ENCODE results near the gene FAM174C.

Gene FAM174C

DNA sequence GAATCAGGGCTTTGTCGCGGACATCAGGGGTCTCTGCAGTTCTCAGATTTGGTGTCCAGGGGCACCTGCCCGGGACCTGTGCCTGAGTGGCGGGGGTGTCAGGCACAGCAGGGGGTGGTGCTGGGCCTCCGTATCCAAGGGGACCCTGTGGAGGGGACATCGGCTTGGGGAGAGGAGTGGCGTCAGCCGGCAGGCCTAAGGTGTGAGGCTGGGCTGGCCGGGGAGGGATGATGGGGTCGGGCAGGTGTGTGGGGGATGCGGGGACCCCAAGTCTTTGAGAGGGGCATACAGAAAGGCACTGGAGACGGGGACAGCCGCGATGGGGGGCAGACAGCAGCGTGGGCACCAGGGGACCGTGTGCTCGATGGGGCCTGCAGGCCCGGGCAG lies 12.9 kb downstream of the FAM174C start:
- no peak for DNase-seq (ENCODE audit: low read depth, low spot score)
- TF ChIP-seq, protein P1, sequence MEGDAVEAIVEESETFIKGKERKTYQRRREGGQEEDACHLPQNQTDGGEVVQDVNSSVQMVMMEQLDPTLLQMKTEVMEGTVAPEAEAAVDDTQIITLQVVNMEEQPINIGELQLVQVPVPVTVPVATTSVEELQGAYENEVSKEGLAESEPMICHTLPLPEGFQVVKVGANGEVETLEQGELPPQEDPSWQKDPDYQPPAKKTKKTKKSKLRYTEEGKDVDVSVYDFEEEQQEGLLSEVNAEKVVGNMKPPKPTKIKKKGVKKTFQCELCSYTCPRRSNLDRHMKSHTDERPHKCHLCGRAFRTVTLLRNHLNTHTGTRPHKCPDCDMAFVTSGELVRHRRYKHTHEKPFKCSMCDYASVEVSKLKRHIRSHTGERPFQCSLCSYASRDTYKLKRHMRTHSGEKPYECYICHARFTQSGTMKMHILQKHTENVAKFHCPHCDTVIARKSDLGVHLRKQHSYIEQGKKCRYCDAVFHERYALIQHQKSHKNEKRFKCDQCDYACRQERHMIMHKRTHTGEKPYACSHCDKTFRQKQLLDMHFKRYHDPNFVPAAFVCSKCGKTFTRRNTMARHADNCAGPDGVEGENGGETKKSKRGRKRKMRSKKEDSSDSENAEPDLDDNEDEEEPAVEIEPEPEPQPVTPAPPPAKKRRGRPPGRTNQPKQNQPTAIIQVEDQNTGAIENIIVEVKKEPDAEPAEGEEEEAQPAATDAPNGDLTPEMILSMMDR (IDR thresholded peaks at IDR 0.05; ENCODE audit: low read depth, low read length): no peak
- in situ Hi-C loops (cut with HindIII; ENCODE audit: low sequenced_read_pairs): no loop called here
- H3K4me3 ChIP-seq (ENCODE audit: low read depth, low read length): no peak overlapping the region

DNA sequence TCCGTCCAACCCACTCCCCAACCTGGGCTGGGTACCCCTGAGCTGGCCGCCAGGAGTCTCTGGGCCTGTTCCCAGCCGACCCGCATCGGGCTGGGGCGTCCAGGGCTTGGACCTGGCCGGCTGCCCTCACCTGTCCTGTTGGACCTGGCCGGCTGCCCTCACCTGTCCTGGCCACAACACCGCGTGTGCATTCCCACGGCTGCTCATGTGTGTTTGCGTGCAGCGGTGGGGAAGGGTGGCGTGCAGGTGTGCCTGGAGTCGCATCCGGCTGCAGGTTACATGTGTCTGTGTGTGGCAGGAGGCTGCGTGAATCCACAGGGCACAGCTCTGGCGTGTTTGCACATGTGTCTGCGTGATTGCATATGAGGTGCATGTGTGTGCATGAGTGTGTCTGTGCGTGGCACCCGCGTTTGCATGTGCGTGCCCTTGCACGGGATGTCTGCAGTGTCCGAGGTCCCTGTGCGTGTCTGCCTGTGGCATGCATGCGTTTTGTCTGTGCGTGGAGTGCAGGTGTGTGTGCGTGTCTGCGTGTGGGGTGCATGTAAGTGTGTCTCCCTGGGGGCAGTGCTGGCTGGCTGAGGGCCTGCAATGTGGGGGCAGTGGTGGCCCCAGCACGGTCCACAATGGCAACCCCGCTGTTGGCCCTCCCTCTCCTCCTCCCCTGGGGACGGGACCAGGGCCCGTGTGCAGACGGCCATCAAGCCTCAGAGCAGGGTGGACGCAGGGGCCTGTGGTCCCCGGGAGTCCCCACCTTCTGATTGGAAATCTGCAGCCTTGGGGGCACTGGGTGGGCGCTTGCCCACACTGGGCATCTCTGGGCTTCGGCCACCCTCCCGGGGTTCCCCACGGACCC lies 13.7 kb downstream of the FAM174C start:
- no peak overlapping the region for H3K4me3 ChIP-seq (ENCODE audit: low read depth, low read length)
- DNase-seq (ENCODE audit: low read depth, low spot score): no peak
- TF ChIP-seq, protein P1 (IDR thresholded peaks at IDR 0.05; ENCODE audit: low read depth, low read length): no peak
- in situ Hi-C loops (cut with HindIII; ENCODE audit: low sequenced_read_pairs): no loop called here

DNA sequence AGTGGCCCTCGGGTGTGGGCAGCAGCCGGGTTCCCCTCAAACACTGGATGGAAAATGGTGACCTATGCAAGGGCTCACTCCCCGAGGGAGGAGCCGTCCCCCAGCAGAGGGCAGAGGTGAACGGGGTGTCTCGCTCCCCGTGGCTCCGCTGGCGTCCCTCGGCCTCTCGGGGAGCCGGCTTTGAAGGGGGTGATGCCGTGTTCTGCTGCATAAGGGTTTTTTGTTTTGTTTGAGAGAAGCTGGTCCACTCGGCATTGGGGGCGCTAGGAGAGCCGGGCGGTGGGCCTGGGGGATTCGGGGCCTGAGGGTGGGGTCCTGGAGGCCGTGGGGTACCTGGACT lies 14.3 kb downstream of the FAM174C start:
- TF ChIP-seq, protein P1 (IDR thresholded peaks at IDR 0.05; ENCODE audit: low read depth, low read length): no peak
- H3K4me3 ChIP-seq (ENCODE audit: low read depth, low read length): no peak overlapping the region
- in situ Hi-C loops (cut with HindIII; ENCODE audit: low sequenced_read_pairs): no loop called here

DNA sequence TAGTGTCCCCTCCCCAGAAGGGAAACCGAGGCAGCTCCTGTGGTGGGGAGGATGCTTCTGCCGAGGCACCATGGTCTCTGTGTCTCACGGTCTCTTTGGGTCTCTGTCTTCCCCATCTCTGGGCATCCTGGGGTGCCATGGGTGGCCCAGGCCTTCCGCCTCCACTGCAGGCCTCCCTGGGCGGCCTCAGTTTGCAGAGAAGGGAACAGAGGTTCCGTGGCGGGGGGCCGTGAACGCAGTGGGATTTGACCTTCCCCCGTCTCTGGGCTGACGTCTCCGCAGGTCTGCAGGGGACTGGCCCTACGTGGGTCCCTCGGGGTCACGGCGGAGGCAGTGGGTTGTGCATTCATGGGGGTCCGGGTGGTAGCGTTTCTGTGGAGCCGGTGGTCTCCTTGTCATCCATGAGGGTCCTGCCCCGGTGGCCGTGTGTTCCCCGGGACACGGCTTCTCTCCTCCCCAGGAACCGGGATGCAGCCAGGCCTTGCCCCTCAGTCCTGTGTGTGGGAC lies 14.9 kb downstream of the FAM174C start:
- DNase-seq (ENCODE audit: low read depth, low spot score): no peak
- in situ Hi-C loops (cut with HindIII; ENCODE audit: low sequenced_read_pairs): no loop called here
- TF ChIP-seq, protein P1 (IDR thresholded peaks at IDR 0.05; ENCODE audit: low read depth, low read length): no peak
- no peak overlapping the region for H3K4me3 ChIP-seq (ENCODE audit: low read depth, low read length)

More for the DNA sequence above, 14.3 kb downstream of the FAM174C start:
- DNase-seq (ENCODE audit: low read depth, low spot score): no peak

DNA sequence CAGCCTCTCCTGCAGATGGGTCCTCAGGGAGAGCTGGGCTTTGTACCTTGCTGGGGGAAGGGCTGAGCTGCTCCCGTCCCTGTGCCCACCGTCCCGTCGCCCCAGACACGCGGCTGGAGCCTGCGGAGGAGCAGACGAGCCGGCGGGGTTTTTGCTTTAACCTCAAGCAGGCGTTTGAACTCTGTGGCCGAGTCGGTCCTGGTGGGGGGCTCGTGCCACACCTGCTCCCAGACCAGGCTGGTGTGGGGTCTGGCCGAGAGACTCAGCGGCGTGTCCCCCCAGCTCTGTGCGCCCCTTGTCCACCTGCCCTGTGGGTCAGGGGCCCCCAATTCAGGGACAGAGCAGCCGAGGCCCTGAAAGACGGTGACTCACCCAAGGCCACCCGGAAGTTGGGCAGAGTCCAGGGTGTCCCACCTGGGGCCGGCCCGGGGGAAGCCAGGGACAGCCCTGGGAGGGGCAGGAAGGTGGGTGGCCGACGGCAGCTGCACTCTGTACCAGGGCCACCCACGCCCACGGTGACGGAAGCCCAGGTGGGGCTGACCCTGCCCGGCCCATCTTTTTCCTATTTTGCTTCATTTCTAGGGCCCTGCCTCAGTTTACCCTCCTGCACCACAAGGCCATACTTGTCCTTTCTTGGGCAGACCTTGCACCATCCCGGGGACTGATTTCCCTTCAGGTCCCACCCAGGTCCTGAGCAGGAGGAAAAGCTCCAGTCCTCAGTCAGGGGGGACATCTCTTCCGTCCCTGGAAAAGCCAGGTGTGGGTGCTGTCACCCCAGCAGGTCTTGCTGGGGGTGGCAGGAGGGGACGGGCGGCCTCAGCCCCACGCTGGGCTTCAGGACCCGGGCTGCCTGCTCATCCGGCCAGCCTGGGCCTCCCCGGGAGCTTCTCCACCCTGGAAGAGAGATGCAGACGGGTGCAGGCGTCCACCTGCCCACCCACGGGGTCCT lies 15.6 kb downstream of the FAM174C start:
- no peak overlapping the region for H3K4me3 ChIP-seq (ENCODE audit: low read depth, low read length)
- in situ Hi-C loops (cut with HindIII; ENCODE audit: low sequenced_read_pairs): no loop called here
- TF ChIP-seq, protein P1 (IDR thresholded peaks at IDR 0.05; ENCODE audit: low read depth, low read length): no peak
- DNase-seq (ENCODE audit: low read depth, low spot score): no peak

DNA sequence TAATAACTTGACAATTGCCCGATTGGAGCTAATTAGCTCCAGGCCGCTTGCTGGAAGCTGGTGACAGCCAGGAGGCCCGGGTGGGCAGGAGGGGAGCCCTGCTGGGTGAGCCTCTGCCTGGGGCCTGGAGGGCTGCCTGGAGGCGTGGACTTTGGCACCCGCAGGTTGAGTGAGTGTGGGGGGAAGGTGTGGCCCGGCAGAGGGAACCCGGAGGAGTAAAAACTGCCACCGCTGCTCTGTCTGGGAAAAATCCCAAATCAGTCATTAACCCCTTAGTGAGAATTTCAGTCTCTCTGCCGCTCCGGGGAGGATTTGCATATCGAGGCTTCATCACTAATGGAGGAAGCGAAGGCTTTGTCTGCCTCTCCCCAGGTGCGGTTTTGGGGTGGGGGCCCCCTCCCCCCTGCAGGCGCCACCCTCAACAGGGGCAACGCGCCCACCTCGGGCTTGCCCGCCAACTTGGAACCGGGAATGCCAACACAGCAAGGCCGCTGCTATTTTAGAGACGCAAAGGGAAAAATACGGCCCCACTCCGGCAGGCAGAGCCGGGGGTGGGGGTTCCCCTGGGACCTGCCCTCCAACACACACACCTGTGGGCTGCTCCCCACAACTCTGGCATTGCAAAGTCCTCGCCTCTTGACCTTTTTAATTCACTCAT lies 16.6 kb downstream of the FAM174C start:
- in situ Hi-C loops (cut with HindIII; ENCODE audit: low sequenced_read_pairs): no loop called here
- TF ChIP-seq, protein P1 (IDR thresholded peaks at IDR 0.05; ENCODE audit: low read depth, low read length): no peak
- no peak for DNase-seq (ENCODE audit: low read depth, low spot score)
- no peak overlapping the region for H3K4me3 ChIP-seq (ENCODE audit: low read depth, low read length)
